Large intestine (tissue), 3 donors: ENCODE data around the gene MYL4. TPM values are rescaled to one million over a fixed set of nuclear protein-coding genes. Genes with fewer than 3 reads are reported as not detected.
A peak's percentile ranks its signal among the peaks of the same experiment; 100 is the strongest.

ENCODE experiments used
- DNase-seq, 2 donors: peaks; one replicate each; pipeline versions ENCODE4 v3.0.0 to v3.0.0-alpha.2; 2013
- H3K27ac ChIP-seq: one replicate; pipeline ENCODE4 v1.5.1; 2013; ENCODE audit warnings: low read length
- H3K27me3 ChIP-seq: 2 replicates; pipeline ENCODE4 v1.6.1; 2013; ENCODE audit warnings: low read length; ENCODE audit not compliant: control insufficient read depth, insufficient read depth
- H3K36me3 ChIP-seq: 2 replicates; pipeline ENCODE4 v1.6.1; 2013; ENCODE audit warnings: low read length; ENCODE audit not compliant: control insufficient read depth, insufficient read depth
- H3K4me1 ChIP-seq: one replicate; pipeline ENCODE4 v1.6.1; 2013; ENCODE audit warnings: low read length; ENCODE audit not compliant: control insufficient read depth, insufficient read depth
- H3K4me3 ChIP-seq: one replicate; pipeline ENCODE4 v1.5.1; 2013; ENCODE audit warnings: low read length
- H3K9me3 ChIP-seq: one replicate; pipeline ENCODE4 v1.6.1; 2013; ENCODE audit warnings: mild to moderate bottlenecking, low read depth, low read length, moderate library complexity; ENCODE audit not compliant: control insufficient read depth
- WGBS: methylation state at CpG from one replicate; pipeline ENCODE4 v1.1.5; 2013; ENCODE audit warnings: low lambda C conversion rate; ENCODE audit not compliant: insufficient coverage; 5-methylcytosine and 5-hydroxymethylcytosine counted together
- polyA plus RNA-seq: library from polyadenylated mRNA; unstranded; fragments of 120-200 nt; gene quantifications from one replicate; pipeline ENCODE4 v1.2.1, GENCODE V29; 2013

MYL4 gene
- polyA plus RNA-seq, 1 donor: 5.0 TPM

DNA sequence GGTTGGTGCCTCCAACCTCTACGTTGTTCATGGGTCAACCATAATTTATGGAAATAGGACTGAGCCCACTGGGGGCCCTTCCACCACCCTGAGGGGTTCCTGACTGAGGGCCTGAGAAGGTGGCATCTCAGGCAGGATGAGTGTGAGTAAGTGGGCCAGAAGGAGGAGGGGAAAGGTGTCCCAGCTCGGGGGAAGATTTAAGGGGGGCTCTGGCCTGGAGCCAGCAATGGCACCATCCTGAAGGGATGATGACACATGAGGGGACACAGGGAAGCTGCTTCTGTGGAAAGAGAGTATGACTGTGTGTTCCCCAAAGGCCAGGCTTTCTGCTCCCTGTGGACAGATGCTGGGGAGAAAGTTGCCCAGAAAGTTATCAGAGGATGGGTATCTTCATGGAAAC, 18.7 kb downstream of the MYL4 start:
- Histone ChIP-seq H3K4me3 (no peak overlapping the region), H3K36me3 (no peaks in the 10 kb centered on the region), H3K27ac (no peak overlapping the region), H3K4me1 (peaks cover 10% of the 10 kb centered on the region), H3K9me3 (peaks cover 5% of the 10 kb centered on the region), H3K27me3 (no peaks in the 10 kb centered on the region)
- no CpG with 5 or more reads among the region's 2 CpGs for WGBS
- DNase-seq: no peak

DNA sequence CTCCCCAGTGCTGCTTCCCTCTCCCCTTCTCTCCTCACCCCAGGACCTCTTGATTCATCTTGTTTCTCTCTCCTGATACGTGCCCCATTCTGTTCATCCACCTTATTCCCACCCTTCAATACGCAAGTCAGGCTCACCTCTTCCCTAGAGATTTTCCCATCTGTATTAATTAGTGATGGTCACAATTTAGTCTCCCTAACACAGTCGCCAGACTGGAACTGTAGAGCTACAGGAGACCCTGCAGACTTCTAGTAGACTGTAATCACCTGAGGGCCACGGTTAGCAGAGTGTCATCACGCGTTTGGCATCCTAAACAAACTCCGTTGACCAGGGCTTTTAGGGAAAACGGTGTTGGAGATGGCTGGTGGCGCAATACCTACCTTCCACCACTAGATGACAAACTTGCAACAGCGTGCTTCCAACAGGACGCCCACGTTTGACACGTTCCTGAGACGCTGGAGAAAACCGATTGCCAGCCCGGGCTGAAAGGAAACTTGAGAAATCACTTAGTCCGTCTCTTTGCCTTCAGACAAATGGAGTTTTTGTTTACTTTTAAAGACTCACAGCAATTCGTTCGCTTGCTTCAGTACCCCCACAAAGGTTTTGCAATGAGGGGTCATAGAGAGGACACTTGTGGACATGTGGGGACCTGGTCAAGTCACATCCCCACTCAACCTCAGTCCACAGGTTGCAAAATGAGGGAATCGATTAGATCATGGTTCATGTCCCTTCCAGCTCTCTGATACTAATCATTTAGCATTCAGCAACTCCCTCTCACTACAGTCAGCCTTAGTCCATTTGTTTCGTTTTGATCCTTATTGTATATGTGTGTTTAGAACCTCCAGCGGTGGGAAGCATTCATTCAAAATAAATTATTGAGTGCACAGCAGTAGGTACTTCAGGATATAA, 20.6 kb downstream of the MYL4 start:
- no peak overlapping the region for H3K4me3 ChIP-seq

DNA sequence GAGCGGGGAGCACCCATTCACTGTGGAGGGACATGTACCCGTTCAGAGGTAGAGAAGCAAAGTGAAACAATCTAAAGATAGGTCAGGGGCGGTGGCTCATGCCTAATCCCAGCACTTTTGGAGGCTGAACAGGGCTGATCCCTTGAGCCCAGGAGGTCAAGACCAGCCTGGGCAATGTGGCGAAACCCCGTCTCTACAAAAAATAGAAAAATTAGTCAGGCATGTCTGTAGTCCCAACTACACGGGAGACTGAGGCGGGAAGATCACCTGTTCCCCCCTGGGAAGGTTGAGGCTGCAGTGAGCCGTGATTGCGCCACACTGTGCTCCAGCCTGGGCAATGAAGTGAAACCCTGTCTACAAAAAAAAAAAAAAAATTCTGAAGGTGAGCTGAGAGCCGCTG, 21.7 kb downstream of the MYL4 start:
- Histone ChIP-seq H3K4me1 (no peaks in the 10 kb centered on the region), H3K27ac (no peak overlapping the region), H3K4me3 (no peak overlapping the region), H3K27me3 (no peaks in the 10 kb centered on the region), H3K9me3 (no peaks in the 10 kb centered on the region), H3K36me3 (no peaks in the 10 kb centered on the region)
- WGBS: 100% methylated on average over 1 of the region's 10 CpGs
- DNase-seq: no peak

More for the DNA sequence above, 20.6 kb downstream of the MYL4 start:
- H3K27ac ChIP-seq: peak overlapping the region; percentile 17
- peak; percentile 84 to 85 for DNase-seq
- no peaks in the 10 kb centered on the region for H3K36me3 ChIP-seq
- no peaks in the 10 kb centered on the region for H3K4me1 ChIP-seq
- H3K27me3 ChIP-seq: no peaks in the 10 kb centered on the region
- no peaks in the 10 kb centered on the region for H3K9me3 ChIP-seq
- WGBS: 70% methylated on average over 2 of the region's 22 CpGs

DNA sequence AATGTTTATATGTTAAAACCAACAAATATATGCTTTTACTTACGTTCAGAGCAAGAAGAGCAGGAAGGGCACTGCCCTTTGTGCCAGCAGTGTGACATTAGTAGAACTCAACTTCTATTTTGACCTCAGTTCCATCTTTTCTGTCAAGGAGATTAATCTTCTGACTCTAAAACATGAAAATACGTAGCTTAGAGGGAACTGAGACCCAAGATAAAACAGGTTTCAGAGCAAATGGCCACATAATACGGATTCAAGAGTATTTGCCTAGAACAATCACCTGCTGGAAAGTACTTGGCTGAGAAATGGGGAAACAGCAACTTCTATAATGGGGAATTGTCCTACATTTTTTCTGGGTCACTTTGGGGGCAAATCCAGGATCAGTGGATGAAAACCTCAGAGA, 22.2 kb downstream of the MYL4 start:
- Histone ChIP-seq H3K9me3 (peaks cover under 1% of the 10 kb centered on the region), H3K27ac (no peak overlapping the region), H3K4me3 (no peak overlapping the region), H3K36me3 (no peaks in the 10 kb centered on the region), H3K27me3 (no peaks in the 10 kb centered on the region), H3K4me1 (no peaks in the 10 kb centered on the region)
- no CpG with 5 or more reads among the region's 3 CpGs for WGBS
- no peak for DNase-seq

DNA sequence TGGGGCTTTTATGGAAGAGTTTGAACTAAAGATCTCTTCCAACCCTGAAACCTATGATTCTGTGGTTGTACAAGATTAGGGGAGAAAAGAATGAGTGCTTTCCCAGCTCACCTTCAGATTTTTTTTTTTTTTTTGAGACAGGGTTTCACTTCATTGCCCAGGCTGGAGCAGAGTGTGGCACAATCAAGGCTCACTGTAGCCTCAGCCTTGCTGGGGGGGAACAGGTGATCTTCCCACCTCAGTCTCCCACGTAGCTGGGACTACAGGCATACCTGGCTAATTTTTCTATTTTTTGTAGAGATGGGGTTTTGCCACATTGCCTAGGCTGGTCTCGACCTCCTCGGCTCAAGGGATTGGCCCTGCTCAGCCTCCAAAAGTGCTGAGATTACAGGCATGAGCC, 22.7 kb downstream of the MYL4 start:
- no peaks in the 10 kb centered on the region for H3K27me3 ChIP-seq
- no peak for DNase-seq
- H3K4me1 ChIP-seq: no peaks in the 10 kb centered on the region
- whole genome bisulfite sequencing: no CpG with 5 or more reads among the region's 3 CpGs
- H3K4me3 ChIP-seq: no peak overlapping the region
- no peaks in the 10 kb centered on the region for H3K36me3 ChIP-seq
- H3K27ac ChIP-seq: no peak overlapping the region
- peaks cover 3% of the 10 kb centered on the region for H3K9me3 ChIP-seq

DNA sequence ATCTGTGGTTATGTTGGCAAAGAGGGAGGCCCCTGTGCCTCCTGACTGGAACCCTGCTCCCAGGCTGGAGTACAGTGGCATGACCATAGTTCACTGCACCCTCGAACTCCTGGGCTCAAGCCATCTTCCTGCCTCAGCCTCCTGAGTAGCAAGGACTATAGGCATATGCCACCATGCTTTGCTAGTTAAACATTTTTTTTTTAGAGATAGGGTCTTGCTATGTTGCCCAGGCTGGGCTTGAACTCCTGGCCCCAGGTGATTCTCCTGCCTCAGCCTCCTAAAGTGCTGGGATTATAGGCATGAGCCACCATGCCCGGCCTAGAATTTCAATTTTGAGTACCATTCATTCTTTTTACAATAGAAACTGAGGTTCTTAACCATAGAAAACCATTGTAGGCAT, 23.3 kb downstream of the MYL4 start:
- H3K36me3 ChIP-seq: no peaks in the 10 kb centered on the region
- H3K27me3 ChIP-seq: no peaks in the 10 kb centered on the region
- DNase-seq: no peak
- H3K27ac ChIP-seq: no peak overlapping the region
- WGBS: no CpG with 5 or more reads among the region's 2 CpGs
- H3K9me3 ChIP-seq: peaks cover 8% of the 10 kb centered on the region
- no peak overlapping the region for H3K4me3 ChIP-seq
- no peaks in the 10 kb centered on the region for H3K4me1 ChIP-seq

DNA sequence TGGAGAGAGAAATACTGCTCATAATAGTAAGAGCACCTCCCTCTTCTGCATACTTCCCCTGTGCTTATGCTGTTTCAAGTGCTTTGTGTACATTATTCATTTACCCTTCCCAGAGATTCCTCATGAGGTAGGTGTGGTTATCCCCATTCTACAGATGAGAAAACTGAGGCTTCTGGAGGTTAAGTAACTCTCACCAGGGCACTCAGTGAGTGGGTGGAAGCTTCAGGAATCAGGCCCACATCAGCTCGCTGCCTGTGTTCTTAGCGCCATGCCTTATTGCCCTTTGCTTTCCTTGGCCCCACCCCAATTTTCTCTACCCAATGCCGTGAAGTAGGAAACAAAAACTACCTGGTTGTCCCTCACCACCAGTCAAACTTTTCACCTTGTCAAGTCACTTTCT, 26.4 kb downstream of the MYL4 start:
- Histone ChIP-seq H3K27me3 (no peaks in the 10 kb centered on the region), H3K9me3 (peaks cover 17% of the 10 kb centered on the region), H3K4me1 (peaks cover 9% of the 10 kb centered on the region), H3K4me3 (no peak overlapping the region), H3K36me3 (no peaks in the 10 kb centered on the region), H3K27ac (no peak overlapping the region)
- DNase-seq: peak in 1 of 2 donors; percentile 8
- WGBS: no CpG with 5 or more reads among the region's 3 CpGs

DNA sequence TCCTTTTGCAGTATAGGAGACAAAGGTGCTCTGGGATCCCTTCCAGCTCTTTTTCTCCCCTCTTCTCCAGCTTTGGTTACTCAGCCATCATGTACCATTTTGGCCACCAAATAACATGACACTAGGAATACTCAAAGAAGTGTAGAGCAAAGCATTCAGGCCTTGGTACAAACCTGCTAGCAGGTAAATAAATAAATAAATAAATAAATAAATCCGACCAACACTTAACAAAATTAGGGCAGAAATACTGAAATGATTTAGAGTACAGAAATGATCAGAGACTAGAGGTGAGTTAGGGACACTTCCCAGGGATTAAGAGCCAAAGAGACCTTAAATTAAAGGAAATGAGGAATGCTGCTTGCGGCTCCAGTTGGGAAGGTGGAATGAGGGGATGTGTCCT, 26.8 kb downstream of the MYL4 start:
- Histone ChIP-seq H3K4me1 (peaks cover 9% of the 10 kb centered on the region), H3K9me3 (peaks cover 17% of the 10 kb centered on the region), H3K36me3 (no peaks in the 10 kb centered on the region), H3K27ac (no peak overlapping the region), H3K4me3 (no peak overlapping the region), H3K27me3 (no peaks in the 10 kb centered on the region)
- no peak for DNase-seq
- 86% methylated on average over 1 of the region's 2 CpGs for WGBS

DNA sequence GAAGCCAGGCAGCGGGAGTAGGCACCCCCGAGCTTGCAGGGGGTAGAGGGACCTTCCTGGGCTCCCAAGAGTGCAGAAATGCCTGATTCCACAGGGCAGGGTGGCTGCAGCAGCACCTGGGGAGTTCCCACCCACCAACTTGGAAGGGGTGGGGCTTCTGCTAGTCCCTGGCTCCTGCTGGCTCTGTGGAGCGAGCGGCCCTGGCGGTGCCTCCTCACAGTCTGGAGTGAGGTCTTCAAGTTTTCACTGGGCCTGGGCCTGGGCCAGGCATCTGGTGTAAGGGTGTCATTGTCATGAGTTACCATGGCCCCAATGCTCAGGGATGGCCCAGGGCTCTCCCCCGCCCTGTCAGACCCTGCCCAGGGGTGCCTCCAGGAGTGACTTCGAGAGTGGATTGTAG, 28.7 kb downstream of the MYL4 start:
- H3K27ac ChIP-seq: no peak overlapping the region
- no peaks in the 10 kb centered on the region for H3K27me3 ChIP-seq
- no peak for DNase-seq
- no peaks in the 10 kb centered on the region for H3K36me3 ChIP-seq
- H3K4me1 ChIP-seq: peaks cover 9% of the 10 kb centered on the region
- no peak overlapping the region for H3K4me3 ChIP-seq
- peaks cover 17% of the 10 kb centered on the region for H3K9me3 ChIP-seq
- no CpG with 5 or more reads among the region's 7 CpGs for WGBS

DNA sequence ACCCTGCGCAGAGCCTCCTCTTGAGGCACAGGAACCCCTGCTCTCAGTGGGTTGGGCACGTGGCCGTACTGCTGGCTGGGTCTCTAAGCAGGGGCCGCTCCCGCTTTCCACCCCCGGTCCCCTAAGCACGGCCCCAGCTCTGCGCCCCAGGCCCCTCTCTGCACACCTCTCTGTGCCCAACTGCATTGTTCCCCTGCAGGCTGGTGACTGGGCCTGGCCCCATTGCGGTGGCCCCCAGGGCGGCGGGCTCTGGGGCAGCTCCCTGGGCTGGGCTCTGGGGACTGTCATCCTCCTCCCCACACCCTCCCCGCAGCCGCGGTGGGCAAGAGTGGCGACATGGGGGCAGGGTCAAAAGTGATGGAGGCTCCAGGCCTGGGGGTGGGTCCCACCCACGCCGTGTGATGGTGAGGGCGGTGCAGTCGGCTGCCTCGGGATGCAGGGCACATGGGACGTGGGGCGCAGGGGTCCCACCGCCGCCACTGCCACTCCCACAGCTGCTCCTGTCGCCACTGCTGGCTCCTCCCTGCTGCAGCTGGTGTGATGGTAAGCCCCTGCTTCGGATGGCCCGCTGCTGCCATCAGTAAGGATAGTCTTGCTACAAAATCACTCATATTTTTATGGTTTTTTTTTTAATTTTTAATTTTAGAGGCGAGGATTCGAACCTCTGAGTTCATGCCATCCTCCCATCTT, 29.3 kb downstream of the MYL4 start:
- Histone ChIP-seq H3K27me3 (no peaks in the 10 kb centered on the region), H3K36me3 (no peaks in the 10 kb centered on the region), H3K4me1 (peaks cover 9% of the 10 kb centered on the region), H3K4me3 (no peak overlapping the region), H3K27ac (no peak overlapping the region), H3K9me3 (peaks cover 17% of the 10 kb centered on the region)
- DNase-seq: no peak
- WGBS: 100% methylated on average over 2 of the region's 29 CpGs
